DOHH2 (cell line): ENCODE data around the gene PROS1.
"Not testable (repeated sequence)": the region's sequence is repeated elsewhere in the genome, so short reads cannot be mapped to it uniquely, and the experiment has no call there.

Experiments
- H3F3A ChIP-seq: fragments of 200-600 bp; sonication (generic), shearing (Covaris generic); 2 replicates; pipeline ENCODE4 v1.6.0; 2016; ENCODE audit warnings: antibody characterized with exemption, mild to moderate bottlenecking; ENCODE audit not compliant: control insufficient read depth, insufficient read depth
- H3K27ac ChIP-seq: fragments of 200-600 bp; sonication (generic); 2 replicates; pipeline ENCODE4 v1.5.1; 2014; ENCODE audit warnings: low read depth, mild to moderate bottlenecking, low read length, moderate library complexity
- H3K27me3 ChIP-seq: fragments of 200-600 bp; sonication (generic); 2 replicates; pipeline ENCODE4 v1.6.1; 2014; ENCODE audit warnings: mild to moderate bottlenecking, low read length, mixed read lengths; ENCODE audit not compliant: control insufficient read depth
- H3K36me3 ChIP-seq: fragments of 200-600 bp; sonication (generic); 2 replicates; pipeline ENCODE4 v1.6.1; 2014; ENCODE audit warnings: mild to moderate bottlenecking, low read length, moderate library complexity, mixed read lengths; ENCODE audit not compliant: control insufficient read depth
- H3K4me1 ChIP-seq: fragments of 200-600 bp; sonication (generic); 2 replicates; pipeline ENCODE4 v1.6.1; 2014; ENCODE audit warnings: mild to moderate bottlenecking, low read length, mixed read lengths; ENCODE audit not compliant: control insufficient read depth
- H3K4me2 ChIP-seq: fragments of 200-600 bp; sonication (generic); 2 replicates; pipeline ENCODE4 v1.6.0; 2014; ENCODE audit warnings: mild to moderate bottlenecking, low read length, moderate library complexity
- H3K4me3 ChIP-seq: fragments of 200-600 bp; sonication (generic); 2 replicates; pipeline ENCODE4 v1.5.1; 2014; ENCODE audit warnings: mild to moderate bottlenecking, low read length, mixed read lengths
- H3K79me2 ChIP-seq: fragments of 200-600 bp; sonication (generic); 2 replicates; pipeline ENCODE4 v1.6.1; 2014; ENCODE audit warnings: mild to moderate bottlenecking, low read length, mixed read lengths; ENCODE audit not compliant: control insufficient read depth
- H3K9me2 ChIP-seq: fragments of 200-600 bp; sonication (generic); replicated peaks from 2 replicates; pipeline ENCODE4 v1.6.1; 2014; ENCODE audit warnings: mild to moderate bottlenecking, low read length, mixed read lengths; ENCODE audit not compliant: control insufficient read depth
- H3K9me3 ChIP-seq: fragments of 200-600 bp; sonication (generic); 2 replicates; pipeline ENCODE4 v1.6.1; 2014; ENCODE audit warnings: antibody characterized with exemption, low read length, mixed read lengths; ENCODE audit not compliant: control insufficient read depth, insufficient read depth
- H4K20me1 ChIP-seq: fragments of 200-600 bp; sonication (generic); 2 replicates; pipeline ENCODE4 v1.6.0; 2014; ENCODE audit warnings: low read depth, mild to moderate bottlenecking, antibody characterized with exemption, low read length, moderate library complexity; ENCODE audit not compliant: control insufficient read depth, insufficient read depth
- EZH2phosphoT487 ChIP-seq: fragments of 200-600 bp; sonication (generic); IDR thresholded peaks from 2 replicates; pipeline ENCODE4 v1.6.1; 2017; ENCODE audit warnings: borderline replicate concordance, mild to moderate bottlenecking, antibody characterized with exemption, low read length, moderate library complexity, mixed read lengths
- TF ChIP-seq, protein P1 (sequence below): fragments of 200-600 bp; sonication (generic); IDR thresholded peaks from one replicate; pipeline ENCODE4 v1.5.1; 2014; ENCODE audit warnings: antibody characterized with exemption, mild to moderate bottlenecking, low read depth, low read length; ENCODE audit not compliant: poor library complexity, severe bottlenecking

Gene PROS1

GRCh38 chr3:93926789-93927188, 46.9 kb downstream of the PROS1 start:
- Histone ChIP-seq H3K79me2 (no peaks in the 10 kb centered on the region), H3F3A (no peaks in the 10 kb centered on the region), H3K9me2 (no peaks in the 10 kb centered on the region), H3K4me3 (no peak overlapping the region), H3K27me3 (no peaks in the 10 kb centered on the region), H3K4me2 (no peak overlapping the region), H3K36me3 (no peaks in the 10 kb centered on the region), H4K20me1 (no peaks in the 10 kb centered on the region), H3K9me3 (no peaks in the 10 kb centered on the region), H3K4me1 (no peaks in the 10 kb centered on the region), H3K27ac (no peak overlapping the region)
- TF ChIP-seq EZH2phosphoT487: no peak
- TF ChIP-seq, protein P1, sequence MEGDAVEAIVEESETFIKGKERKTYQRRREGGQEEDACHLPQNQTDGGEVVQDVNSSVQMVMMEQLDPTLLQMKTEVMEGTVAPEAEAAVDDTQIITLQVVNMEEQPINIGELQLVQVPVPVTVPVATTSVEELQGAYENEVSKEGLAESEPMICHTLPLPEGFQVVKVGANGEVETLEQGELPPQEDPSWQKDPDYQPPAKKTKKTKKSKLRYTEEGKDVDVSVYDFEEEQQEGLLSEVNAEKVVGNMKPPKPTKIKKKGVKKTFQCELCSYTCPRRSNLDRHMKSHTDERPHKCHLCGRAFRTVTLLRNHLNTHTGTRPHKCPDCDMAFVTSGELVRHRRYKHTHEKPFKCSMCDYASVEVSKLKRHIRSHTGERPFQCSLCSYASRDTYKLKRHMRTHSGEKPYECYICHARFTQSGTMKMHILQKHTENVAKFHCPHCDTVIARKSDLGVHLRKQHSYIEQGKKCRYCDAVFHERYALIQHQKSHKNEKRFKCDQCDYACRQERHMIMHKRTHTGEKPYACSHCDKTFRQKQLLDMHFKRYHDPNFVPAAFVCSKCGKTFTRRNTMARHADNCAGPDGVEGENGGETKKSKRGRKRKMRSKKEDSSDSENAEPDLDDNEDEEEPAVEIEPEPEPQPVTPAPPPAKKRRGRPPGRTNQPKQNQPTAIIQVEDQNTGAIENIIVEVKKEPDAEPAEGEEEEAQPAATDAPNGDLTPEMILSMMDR: no peak

DNA sequence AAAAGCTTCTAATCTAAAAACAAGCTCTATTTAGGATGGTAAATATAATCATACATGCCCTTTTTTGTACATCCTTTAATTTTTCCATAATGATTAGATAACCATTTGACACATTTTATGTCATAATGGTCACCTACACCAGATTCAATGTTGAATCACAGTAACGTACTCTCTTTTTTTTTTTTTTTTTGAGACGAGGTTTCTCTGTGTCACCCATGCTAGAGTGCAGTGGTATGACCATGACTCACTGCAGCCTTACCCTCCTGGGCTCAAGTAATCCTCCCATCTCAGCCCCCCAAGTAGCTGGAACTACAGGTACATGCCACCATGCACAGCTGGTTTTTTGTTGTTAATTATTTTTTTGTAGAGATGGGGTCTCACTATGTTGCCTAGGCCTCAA, 49.2 kb downstream of the PROS1 start:
- Histone ChIP-seq H3F3A (no peaks in the 10 kb centered on the region), H3K4me2 (no peak overlapping the region), H3K4me3 (no peak overlapping the region), H4K20me1 (no peaks in the 10 kb centered on the region), H3K27me3 (no peaks in the 10 kb centered on the region), H3K79me2 (no peaks in the 10 kb centered on the region), H3K9me2 (no peaks in the 10 kb centered on the region), H3K4me1 (no peaks in the 10 kb centered on the region), H3K27ac (no peak overlapping the region), H3K36me3 (no peaks in the 10 kb centered on the region), H3K9me3 (no peaks in the 10 kb centered on the region)
- TF ChIP-seq EZH2phosphoT487: no peak
- TF ChIP-seq, protein P1: no peak

DNA sequence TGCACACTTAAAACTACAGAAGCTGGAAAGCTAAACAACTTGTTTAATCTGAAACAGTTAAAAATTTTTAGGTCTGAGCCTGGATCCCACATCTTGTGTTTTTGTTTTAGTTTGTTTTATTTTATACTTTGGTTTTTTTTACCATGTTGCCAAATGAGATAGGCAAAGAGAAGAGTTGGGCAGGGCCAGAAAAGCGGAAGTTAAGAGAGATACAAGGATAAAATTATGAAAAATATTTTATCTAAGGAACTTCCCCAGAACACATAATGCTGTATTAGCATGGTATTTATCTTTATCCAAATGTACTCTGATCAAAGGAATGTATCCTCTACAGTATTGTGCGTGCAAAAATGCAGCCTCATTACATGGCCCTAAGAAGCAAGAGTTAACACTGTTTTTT, 50.7 kb downstream of the PROS1 start:
- no peak overlapping the region for H3K4me3 ChIP-seq
- no peaks in the 10 kb centered on the region for H4K20me1 ChIP-seq
- H3K36me3 ChIP-seq: no peaks in the 10 kb centered on the region
- no peaks in the 10 kb centered on the region for H3K9me2 ChIP-seq
- H3K9me3 ChIP-seq: no peaks in the 10 kb centered on the region
- H3K4me1 ChIP-seq: no peaks in the 10 kb centered on the region
- no peak for TF ChIP-seq EZH2phosphoT487
- TF ChIP-seq, protein P1: no peak
- no peak overlapping the region for H3K27ac ChIP-seq
- H3K27me3 ChIP-seq: no peaks in the 10 kb centered on the region
- H3K79me2 ChIP-seq: no peaks in the 10 kb centered on the region
- H3F3A ChIP-seq: no peaks in the 10 kb centered on the region
- no peak overlapping the region for H3K4me2 ChIP-seq

- not testable (repeated sequence) for H3K4me1 ChIP-seq, H3F3A ChIP-seq, H3K9me2 ChIP-seq, H3K27ac ChIP-seq, H3K4me3 ChIP-seq, H3K9me3 ChIP-seq, H3K79me2 ChIP-seq, H3K4me2 ChIP-seq, H3K36me3 ChIP-seq, H3K27me3 ChIP-seq, H4K20me1 ChIP-seq
Measured at GRCh38 chr3:93917546-93918029, 56.1 kb downstream of the PROS1 start.

- H3K4me3 ChIP-seq, H3K36me3 ChIP-seq, H3K9me2 ChIP-seq, H3K79me2 ChIP-seq, H3K4me2 ChIP-seq, H3F3A ChIP-seq, H3K27ac ChIP-seq, H3K9me3 ChIP-seq, H3K4me1 ChIP-seq, H3K27me3 ChIP-seq, H4K20me1 ChIP-seq: not testable (repeated sequence)
Measured at GRCh38 chr3:93913623-93914022, 60.1 kb downstream of the PROS1 start.
